Activated CD4-positive, alpha-beta T cell treated with anti-CD3 and anti-CD28 coated beads for 1 hour (primary cell): ENCODE measurements around the gene C5orf52.
"Not testable (repeated sequence)": the region's sequence is repeated elsewhere in the genome, so short reads cannot be mapped to it uniquely, and the experiment has no call there.

Source experiments
- DNase-seq: peaks from one replicate; pipeline ENCODE4 v3.0.0-alpha.2; 2020

Gene C5orf52

DNA sequence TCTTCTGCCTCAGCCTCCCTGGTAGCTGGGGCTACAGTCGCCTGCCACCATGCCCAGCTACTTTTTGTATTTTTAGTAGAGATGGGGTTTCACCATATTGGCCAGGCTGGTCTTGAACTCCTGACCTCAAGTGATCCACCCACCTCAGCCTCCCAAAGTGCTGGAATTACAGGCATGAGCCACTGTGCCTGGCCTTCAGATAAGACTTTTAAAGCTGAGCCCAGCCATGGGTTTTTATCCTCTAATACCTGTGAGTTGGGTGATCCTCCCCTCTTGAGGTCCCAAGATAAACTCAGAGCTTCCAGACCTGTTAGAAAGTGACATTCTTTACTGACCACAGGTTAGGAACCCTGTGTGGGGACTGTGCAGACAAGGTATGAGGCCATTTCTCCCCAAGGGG lies 56.5 kb downstream of the C5orf52 start:
- DNase-seq = not testable (repeated sequence)
